ENCODE measurements around the gene GRK5.
A peak's percentile ranks its signal among the peaks of the same experiment; 100 is the strongest.

DNA sequence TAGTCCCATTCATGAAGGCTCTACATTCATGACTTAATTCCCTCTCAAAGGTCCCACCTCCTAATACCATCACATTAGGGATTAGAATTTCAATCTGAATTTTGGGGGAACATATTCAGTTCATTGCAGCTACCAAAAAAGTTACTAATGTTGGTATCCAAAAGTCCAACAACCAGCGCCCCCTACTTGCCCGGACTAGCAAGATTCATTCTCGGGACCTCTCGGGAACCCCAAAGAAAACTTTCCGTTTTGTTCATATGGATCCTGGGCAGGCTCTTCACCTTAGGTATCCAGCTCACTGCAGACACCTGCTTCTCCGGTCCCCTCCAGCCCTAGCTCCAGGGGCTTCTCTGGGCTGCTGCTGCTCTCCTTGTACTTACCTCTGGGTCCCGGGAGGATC, 8.9 kb upstream of the GRK5 start:
- TF ChIP-seq, protein P1, sequence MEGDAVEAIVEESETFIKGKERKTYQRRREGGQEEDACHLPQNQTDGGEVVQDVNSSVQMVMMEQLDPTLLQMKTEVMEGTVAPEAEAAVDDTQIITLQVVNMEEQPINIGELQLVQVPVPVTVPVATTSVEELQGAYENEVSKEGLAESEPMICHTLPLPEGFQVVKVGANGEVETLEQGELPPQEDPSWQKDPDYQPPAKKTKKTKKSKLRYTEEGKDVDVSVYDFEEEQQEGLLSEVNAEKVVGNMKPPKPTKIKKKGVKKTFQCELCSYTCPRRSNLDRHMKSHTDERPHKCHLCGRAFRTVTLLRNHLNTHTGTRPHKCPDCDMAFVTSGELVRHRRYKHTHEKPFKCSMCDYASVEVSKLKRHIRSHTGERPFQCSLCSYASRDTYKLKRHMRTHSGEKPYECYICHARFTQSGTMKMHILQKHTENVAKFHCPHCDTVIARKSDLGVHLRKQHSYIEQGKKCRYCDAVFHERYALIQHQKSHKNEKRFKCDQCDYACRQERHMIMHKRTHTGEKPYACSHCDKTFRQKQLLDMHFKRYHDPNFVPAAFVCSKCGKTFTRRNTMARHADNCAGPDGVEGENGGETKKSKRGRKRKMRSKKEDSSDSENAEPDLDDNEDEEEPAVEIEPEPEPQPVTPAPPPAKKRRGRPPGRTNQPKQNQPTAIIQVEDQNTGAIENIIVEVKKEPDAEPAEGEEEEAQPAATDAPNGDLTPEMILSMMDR (conservative IDR thresholded peaks at IDR 0.05; ENCODE audit: low read length): peak; percentile 81
- no peak for TF ChIP-seq EZH2phosphoT487 (IDR thresholded peaks at IDR 0.05; ENCODE audit: borderline replicate concordance)

Data from Loucy (cell line).